Mucosa of descending colon (tissue), 3 donors: Measurements from ENCODE around the gene TMEM108. TPM values are rescaled to one million over a fixed set of nuclear protein-coding genes. Genes with fewer than 3 reads are reported as not detected.
A peak's percentile ranks its signal among the peaks of the same experiment; 100 is the strongest.

Experiments
- ATAC-seq: fragments of 200-7000 bp; cut with Tn5 transposase; one replicate; pipeline ENCODE4 v1.9.1; 2020; ENCODE audit warnings: mild to moderate bottlenecking, moderate library complexity
- DNase-seq, 3 donors: peaks; one replicate each; pipeline ENCODE4 v3.0.0-alpha.2; 2020
- H3K36me3 ChIP-seq: fragments of 200-600 bp; one replicate; pipeline ENCODE4 v1.8.0; 2021; ENCODE audit warnings: low read depth, mild to moderate bottlenecking
- H3K4me1 ChIP-seq: fragments of 200-600 bp; one replicate; pipeline ENCODE4 v1.8.0; 2021; ENCODE audit warnings: low read depth, mild to moderate bottlenecking
- H3K4me3 ChIP-seq: fragments of 200-600 bp; one replicate; pipeline ENCODE4 v1.8.0; 2021; ENCODE audit warnings: mild to moderate bottlenecking
- H3K9me3 ChIP-seq: fragments of 200-600 bp; one replicate; pipeline ENCODE4 v1.8.0; 2021; ENCODE audit warnings: mild to moderate bottlenecking
- CTCF ChIP-seq: fragments of 200-600 bp; IDR thresholded peaks from one replicate; pipeline ENCODE4 v1.8.0; 2022; ENCODE audit warnings: antibody characterized with exemption, mild to moderate bottlenecking
- intact Hi-C, 2 donors: fragments of 100-400 bp; cut with DNase I in 1 of 2; cut with micrococcal nuclease in 1 of 2; formaldehyde crosslinking; loops; one replicate each; pipeline versions ENCODE4 v1.11.0 to v1.11.1; 2022; cut with DNase I, micrococcal nuclease
- total RNA-seq, 3 donors: library from RNA; stranded (reverse); fragmentation: NEBNext Ultra II Directional in 2 of 3; extraction: Animal tissue kit (Norgen Biotek cat#: 25700) in 2 of 3; gene quantifications; one replicate each; pipeline versions ENCODE4 v1.2.1 to v1.2.4, GENCODE V29; 2021 to 2023
- donor health status: DM: no; HTN: no; CAD: no; lungs with moderate emphysema.
- donor health status: DM: no; HTN: no; CAD: no.
- donor health status: DM: no; HTN: yes; CAD: no.

Gene TMEM108
- total RNA-seq, 3 donors from 2014 or later = 0.72 to 3.4 (median 1.1) TPM

- ATAC-seq = no peak
- no peak for DNase-seq
- intact Hi-C loops = loop anchor here in 1 of 2 donors (10.0 kb wide), 1 partner anchor 387 kb away; no protein-coding TSS in a partner anchor
- Histone ChIP-seq H3K36me3 (no peaks in the 10 kb centered on the region), H3K4me1 (peaks cover 4% of the 10 kb centered on the region), H3K9me3 (no peaks in the 10 kb centered on the region), H3K4me3 (no peak overlapping the region)
- no peak for TF ChIP-seq CTCF
Measured at GRCh38 chr3:133037436-133037835, 755 bp upstream of the TMEM108 start.

- Histone ChIP-seq H3K4me1 (peaks cover 4% of the 10 kb centered on the region), H3K4me3 (no peak overlapping the region), H3K36me3 (no peaks in the 10 kb centered on the region), H3K9me3 (no peaks in the 10 kb centered on the region)
- peak; percentile 29 for ATAC-seq
- peak in 2 of 3 donors; percentile 2 to 22 for DNase-seq
- no peak for TF ChIP-seq CTCF
- intact Hi-C loops = loop anchor here in 1 of 2 donors (10.0 kb wide), 1 partner anchor 386 kb away; no protein-coding TSS in a partner anchor
Measured at GRCh38 chr3:133038731-133039375, 662 bp downstream of the TMEM108 start.

GRCh38 chr3:133040696-133041523 lies 2.7 kb downstream of the TMEM108 start:
- H3K4me1 ChIP-seq = peaks cover 4% of the 10 kb centered on the region
- H3K9me3 ChIP-seq = no peaks in the 10 kb centered on the region
- no peaks in the 10 kb centered on the region for H3K36me3 ChIP-seq
- intact Hi-C loops = loop anchor here in 1 of 2 donors (2.0 to 5.0 kb wide), 2 partner anchors 336 to 382 kb away; no protein-coding TSS in a partner anchor
- peak in 2 of 3 donors; percentile 49 to 71 for DNase-seq
- peak; percentile 25 for TF ChIP-seq CTCF
- H3K4me3 ChIP-seq = no peak overlapping the region
- ATAC-seq = peak; percentile 72

GRCh38 chr3:133041524-133041829 lies 3.3 kb downstream of the TMEM108 start:
- no peak for DNase-seq
- no peaks in the 10 kb centered on the region for H3K36me3 ChIP-seq
- H3K4me1 ChIP-seq = peaks cover 4% of the 10 kb centered on the region
- TF ChIP-seq CTCF = no peak
- no peak overlapping the region for H3K4me3 ChIP-seq
- no peaks in the 10 kb centered on the region for H3K9me3 ChIP-seq
- intact Hi-C loops = loop anchor here in 1 of 2 donors (2.0 to 5.0 kb wide), 2 partner anchors 336 to 381 kb away; no protein-coding TSS in a partner anchor
- ATAC-seq = no peak

GRCh38 chr3:133042778-133043177 lies 4.6 kb downstream of the TMEM108 start:
- DNase-seq = no peak
- no peak overlapping the region for H3K4me3 ChIP-seq
- H3K9me3 ChIP-seq = no peaks in the 10 kb centered on the region
- H3K4me1 ChIP-seq = peaks cover 4% of the 10 kb centered on the region
- no peak for ATAC-seq
- intact Hi-C loops = loop anchor here in 1 of 2 donors (5.0 kb wide), 1 partner anchor 335 kb away; no protein-coding TSS in a partner anchor
- no peaks in the 10 kb centered on the region for H3K36me3 ChIP-seq
- no peak for TF ChIP-seq CTCF
